CMK (cell line): ENCODE results near the gene MAEA.

Source experiments
- DNase-seq: peaks from one replicate; pipeline ENCODE4 v3.0.0-alpha.2; 2010; ENCODE audit warnings: low read depth

Gene MAEA

DNA sequence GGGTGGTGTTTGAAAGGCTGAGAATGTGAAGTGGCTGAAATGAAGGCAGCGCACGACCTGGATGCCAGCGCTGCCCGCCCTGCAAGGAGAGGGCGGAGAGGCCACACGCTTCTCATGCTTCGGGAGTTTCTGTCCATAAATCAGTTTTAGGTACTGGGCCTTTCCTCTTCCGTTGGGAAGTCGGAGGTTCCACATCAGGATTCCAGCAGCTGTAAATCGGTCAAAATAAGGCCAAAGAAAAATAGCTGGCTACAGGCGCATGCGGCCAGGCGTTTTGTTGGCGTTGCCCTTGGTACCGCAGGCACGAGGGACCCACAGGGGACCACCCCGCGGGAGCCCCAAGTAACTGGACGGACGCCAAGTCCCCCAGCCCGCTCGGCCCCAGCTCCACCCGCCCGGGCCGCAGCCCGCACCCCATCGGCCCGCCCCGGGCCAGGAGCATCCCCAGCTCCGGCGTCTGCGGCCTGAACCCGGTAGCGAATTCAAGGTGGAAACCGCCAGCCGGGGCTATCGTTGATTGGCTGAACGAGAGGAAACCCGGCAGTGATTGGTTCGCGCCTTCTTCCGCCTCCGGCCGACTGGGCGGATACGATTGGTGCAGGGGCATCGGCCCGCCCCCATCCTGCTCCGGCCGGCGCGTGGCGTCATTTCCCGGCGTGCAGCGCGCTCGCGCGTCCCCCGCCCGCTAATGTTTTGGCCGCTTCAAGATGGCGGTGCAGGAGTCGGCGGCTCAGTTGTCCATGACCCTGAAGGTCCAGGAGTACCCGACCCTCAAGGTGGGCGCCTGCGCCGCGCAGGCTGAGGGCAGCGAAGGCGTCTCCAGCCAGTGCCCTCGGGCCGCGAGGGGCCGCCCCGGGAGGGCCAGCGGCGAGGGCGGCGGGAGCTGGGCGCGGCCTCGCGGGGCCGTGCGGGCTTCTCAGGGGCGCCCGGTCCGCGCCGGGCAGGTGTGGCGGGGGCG is at the start of gene MAEA:
MAEA (plus strand) TSS at position 685 of the 958 bp plus-strand sequence; CDS start at position 708, 23 bp downstream.
- DNase-seq: peak; percentile 90

DNA sequence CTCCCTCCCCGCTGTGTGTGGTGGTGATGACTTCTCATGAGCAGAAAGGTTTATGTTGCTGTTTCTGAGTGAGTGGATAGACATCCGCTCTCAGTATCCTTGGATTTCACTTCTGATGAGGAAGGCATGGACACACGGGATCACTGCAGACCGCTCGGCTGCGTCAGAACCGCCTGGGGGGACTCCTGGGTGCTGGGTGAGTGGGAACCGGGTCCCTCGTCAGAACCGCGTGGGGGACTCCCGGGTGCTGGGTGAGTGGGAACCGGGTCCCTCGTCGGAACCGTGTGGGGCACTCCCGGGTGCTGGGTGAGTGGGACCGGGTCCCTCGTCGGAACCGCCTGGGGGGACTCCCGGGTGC is 49.8 kb upstream of the MAEA start:
- DNase-seq: no peak

DNA sequence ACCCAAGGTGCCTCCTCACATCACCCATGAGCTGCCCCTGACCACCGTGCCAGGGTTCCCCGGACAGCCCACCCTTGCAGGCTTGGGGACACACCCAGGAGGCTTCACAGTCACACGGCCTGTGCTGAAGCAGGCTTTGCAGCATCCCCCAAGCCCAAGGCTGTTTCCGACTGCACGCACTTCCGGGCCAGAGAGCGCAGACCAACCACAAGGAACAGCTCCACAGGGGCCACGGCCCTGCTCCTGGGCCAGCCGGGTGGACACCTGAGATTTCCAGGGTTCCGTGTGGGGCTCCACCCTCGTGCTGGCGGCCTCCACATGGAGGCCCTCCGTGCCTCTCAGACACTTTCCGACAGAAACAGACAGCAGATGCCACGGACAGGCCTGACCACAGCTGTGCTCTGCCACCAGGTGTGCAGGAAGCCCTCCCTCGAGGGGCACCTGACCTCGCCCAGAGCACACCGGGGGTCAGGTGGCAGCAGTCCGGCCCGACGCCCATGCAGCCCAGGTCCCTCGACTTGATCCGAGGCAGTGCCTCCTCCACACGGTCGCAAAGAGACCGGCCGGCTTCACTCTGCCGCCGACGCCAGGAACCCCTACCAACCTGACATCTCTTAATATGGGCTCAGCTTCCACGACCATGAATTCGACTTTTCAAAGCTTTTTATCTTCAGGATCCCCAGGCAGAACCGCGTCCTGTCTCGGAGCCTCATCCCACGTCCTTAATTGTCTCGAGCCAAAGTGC is 48.8 kb upstream of the MAEA start:
- no peak for DNase-seq

DNA sequence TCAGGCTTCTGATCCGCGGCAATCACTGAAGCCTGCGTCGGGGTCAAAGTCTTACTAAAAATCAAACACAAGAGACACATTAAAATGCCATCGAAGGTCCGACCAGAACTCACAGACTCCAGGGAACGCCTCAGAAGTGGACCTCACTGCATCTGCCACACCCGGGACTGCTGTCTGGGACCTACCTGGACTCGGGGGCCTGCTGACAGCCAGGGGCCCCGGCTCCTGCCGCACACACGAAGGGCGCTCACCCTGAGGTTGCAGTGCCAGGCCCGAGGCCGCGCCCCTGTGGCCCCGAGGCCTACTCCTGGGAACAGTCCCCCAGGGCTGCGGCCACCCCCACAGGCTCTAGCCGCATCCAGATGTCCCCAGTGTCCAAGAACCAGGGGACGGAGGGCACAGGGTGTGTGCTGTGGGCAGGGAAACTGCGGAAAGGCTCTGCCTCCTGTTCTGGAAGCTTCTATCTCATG is 48.2 kb upstream of the MAEA start:
- no peak for DNase-seq

DNA sequence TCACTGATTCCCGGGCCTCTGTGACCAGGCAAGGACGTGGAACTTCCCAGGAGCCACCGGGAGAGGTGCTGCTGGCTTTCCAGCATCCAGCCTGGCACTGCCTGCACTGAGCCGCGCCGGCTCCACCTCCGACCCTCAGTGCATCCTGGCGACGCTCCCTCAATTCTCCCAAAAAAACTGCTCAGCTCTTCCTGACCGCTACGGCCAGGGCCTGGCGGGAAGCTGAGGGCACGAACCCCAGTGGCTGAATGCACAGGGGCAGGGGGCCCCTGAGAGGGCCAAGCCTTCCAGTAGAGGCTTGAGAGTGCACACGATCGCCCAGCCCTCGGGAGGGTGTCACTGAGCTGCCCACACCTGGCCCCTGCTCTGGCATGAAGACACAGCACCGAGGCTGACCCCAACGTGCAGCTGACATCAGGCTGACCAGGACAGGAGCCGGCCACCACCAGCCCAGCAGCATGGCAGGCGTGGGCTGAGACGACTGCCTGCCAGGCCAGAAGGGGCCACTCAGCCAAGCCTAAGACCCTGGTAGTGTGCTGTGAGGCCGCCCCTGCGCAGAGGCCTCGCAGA is 47.7 kb upstream of the MAEA start:
- DNase-seq: no peak

DNA sequence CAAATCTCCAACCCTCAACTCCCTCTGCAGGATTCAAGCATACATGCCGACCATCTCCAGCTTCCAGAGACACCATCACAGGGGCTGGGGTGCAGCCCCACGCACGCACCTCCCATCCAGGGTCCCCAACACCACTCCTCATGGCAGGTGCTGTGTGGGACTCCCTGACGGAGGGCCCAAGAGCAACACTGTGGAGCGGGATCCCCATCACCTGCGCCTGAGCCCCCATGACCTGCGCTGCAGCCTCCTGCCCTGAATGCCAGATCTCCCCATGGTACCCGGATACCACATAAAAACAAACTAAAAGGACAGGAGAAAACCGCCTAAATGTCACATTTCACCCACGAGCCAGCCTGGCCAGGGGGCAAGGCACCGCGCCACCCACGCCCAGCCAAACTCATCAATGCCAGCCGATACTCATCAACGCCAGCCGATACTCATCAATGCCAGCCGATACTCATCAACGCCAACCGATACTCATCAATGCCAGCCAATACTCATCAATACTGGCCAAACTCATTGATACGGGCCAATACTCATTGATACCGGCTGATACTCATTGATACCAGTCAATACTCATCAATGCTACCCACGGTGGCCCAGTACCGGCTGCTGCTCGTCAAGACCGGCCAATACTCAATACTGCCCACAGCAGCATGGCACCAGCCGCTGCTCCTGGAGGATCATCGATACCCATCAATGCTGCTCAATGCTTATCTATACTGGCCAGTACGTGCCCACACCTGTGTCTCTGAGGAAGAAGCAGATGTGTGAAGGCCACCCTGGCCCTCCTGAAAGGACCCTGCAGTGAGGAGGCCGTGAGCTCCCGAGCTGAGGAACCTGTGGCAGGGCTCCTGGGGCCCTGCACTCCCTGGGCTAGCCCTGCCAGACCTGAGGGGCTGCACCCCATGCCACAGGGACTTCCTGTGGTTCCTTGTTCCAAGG is 46.9 kb upstream of the MAEA start:
- DNase-seq: no peak

DNA sequence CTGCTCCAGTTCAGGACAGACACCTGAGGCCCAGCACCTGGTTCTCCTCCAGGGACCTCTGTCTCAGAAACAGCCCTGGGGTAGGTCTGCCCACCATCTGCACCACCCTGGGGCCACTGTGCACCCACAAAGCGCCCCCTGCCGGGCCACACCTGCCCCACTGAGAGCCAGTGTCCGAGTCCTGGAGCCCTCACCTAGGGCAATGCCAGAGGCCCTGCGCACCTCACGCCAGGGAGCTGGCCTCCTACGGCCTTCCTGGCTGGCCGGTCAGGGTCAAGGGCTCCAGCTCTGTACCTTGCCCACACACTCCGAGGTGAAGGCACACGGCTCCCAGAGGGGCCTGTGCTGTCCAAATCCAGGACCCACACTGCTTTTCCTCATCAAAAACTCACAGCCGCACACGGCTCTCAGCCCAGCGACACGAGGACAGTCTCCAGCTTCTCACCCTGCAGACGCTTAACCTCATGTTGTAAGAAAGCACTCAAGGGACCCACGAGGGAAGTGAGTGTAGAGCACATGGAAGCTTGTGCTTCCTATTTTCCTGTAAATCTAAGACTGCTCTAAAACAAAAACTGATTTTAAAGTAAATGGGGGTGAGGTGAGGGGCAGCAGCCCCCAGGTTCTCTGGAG is 46.1 kb upstream of the MAEA start:
- no peak for DNase-seq

DNA sequence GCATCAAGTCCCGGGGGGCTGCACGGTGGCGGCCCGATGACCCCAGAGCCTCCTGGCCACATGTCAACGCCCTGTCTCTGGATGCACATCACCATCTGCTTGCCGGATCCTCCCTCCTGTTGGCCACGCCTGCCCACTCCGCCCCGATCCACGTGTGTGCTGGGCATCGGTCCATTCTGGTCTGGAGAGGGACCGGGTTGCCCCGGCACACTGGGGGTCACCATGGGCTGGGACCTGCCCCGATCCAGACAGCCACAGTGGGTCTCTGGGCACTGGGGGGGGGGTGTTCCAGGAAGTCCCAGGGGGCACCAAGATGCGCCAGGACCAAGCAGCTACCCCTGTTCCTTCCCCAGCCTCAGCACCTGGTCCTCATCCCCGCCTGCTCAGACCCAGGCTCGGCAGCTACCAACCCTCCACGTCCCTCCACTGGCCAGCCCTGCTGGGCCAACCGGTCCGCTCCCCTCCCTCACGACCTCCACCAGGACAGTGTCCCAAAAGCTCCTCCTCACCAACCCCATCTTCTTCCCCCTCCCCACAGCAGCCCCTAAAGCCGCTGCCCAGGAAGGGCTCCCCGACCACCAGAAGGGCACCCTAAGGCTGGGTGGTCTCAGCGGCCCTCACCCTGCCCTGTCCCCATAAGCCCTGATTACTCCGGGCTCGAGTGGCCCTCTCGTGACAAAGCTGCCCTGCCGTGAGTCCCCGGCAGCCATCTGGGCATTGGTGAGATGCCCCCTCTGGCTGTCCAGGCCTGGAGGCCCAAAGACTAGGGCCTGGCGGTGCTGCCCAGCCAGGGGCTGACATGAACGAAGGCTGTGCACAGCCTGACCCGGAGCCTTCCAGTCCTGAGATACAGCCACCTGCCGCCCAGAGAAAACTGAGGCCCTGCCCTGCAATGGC is 45.4 kb upstream of the MAEA start:
- no peak for DNase-seq

DNA sequence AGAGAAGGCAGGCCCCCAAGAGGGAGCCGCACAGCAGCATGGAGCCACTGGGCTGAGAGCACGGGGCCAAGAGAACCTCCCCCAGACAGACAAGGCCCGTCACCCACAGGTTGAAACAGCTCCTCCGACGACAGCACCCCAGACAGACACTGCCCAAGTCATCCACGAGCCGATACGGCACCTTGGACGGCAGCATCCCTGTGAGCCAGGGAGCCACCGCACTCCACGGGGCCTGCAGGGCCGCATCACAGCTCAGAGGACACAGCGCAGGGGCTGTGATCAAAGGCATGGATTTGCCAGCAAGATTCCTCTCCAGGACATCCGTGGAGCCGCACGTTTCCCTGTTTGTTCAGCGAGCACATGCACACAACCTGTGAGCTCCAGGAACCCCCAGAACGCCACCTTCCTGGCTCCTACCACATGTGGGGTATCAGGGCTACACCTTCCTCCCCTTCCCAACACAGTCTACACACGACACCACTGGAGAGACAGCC is 44.7 kb upstream of the MAEA start:
- DNase-seq: no peak

DNA sequence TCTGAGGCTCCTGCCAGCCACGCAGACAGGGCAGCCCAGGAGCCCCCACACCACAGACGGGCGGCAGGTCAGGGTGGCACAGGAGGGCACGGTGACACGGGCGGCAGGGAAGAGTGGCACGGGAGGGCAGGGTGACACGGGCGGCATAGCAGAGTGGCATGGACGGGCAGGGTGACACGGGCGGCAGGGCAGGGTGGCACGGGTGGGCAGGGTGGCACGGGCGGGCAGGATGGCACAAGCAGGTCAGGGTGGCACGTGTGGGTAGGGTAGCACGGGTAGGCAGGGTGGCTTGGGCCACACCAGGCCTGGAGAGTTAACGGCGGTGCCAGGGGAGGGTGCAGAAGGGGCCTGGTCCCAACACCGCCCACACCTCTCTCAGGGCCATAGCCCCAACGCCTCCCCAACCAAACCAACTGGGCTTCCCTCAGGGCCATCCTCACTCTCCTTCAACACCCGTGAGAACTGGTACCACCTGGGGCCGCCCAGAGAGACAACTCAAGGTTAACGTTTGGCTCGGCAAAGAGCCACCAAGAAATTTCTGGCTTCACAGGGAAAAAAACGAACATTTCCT is 44.1 kb upstream of the MAEA start:
- no peak for DNase-seq

DNA sequence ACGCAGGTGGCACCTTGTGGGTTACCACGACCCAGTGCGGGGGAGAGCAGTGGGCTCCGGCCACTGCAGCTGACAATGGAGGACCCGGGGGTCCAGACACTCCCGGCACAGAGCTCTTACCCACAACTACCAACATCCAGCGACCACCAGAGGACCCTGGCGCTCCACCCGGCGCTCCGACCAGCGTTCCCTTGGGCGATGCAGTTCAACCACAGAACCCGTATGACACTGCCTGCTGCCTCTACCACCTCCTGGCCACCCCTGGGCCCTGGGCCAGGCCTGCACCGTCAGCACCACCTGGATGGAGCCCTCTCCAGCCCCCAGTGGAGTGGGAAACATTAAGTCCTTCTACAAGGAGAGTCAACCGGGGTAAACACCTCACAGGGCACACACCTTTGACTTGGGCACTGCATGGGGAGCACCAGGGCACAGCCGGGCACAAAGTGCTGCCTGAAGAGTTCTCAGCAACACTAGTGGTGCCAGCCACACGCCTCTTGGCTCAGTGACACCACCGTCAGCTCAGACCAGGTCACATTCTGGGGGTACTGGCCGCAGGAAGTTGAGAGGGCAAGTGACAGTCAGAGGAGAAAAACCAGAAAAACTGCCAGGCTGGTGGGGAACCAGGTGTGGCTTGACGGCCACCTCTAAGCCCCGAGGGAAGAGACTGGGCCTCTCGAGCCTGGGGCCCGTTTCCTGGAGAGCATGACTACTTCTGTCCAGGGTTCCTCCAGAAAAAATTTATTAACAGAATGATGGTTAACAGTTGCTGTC is 43.4 kb upstream of the MAEA start:
- no peak for DNase-seq

DNA sequence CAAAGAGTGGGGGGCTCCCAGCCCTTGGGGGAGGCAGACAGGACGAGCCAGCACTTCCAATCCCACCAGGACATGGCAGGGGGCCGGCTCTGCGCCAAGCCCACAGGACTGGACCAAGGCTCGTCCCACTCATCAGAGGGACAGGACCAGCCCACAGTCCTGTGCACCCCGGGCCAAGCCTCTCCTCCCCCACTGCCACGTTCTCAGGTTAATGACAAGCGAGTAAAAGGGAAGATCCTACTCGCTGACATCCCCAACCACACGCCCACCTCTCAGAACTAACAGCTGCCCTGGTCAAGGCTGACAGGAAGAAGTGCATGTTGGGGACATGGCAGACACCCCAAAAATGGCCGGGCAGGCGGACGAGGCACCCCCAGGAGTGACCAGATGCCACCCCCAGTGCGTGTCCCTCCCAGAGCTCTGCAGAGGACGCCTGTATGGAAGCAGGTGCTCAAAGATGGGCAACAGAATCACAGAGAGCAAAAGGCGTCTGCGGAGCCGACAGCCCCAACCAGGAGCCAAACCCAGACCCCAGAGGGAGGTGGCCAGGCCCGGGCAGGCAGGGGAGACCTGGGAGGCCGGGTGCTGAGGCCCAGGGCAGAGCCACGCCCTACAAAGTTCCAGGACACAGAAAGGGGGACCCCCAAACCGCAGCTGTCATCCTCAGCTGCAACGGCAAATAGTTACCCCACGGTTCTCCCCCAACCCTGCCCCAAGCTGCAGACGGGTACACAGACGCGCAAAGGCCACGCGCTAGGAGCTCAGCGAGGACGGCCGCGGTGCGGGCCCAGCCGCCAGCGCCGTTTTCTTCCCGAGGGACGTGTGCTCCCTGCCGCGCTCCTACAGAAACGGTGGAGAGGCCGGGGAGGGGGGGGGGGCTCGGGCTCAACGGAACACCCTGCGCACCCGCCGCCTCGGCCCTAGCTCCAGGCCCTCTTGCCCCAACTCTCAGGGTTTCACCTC is 42.5 kb upstream of the MAEA start:
- DNase-seq: no peak

DNA sequence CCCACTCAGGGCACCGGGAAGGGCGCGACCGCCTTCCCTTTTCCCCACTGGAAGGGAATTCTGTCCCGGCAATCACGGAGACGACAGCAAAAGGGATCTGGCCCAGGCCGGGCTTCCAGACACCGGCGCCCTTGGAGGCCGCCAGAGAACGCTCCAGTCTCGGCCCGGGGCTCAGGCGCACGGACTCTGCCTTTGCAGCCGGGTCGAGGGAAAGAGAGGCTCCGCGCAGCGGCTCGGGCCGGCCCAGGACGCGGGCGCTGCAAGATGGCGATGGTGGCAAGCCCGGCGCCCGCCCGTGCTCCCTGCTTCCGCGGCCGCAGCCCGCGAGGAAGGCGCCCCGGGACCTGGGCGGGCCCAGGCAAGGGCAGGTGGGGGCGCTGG is 41.8 kb upstream of the MAEA start:
- no peak for DNase-seq

DNA sequence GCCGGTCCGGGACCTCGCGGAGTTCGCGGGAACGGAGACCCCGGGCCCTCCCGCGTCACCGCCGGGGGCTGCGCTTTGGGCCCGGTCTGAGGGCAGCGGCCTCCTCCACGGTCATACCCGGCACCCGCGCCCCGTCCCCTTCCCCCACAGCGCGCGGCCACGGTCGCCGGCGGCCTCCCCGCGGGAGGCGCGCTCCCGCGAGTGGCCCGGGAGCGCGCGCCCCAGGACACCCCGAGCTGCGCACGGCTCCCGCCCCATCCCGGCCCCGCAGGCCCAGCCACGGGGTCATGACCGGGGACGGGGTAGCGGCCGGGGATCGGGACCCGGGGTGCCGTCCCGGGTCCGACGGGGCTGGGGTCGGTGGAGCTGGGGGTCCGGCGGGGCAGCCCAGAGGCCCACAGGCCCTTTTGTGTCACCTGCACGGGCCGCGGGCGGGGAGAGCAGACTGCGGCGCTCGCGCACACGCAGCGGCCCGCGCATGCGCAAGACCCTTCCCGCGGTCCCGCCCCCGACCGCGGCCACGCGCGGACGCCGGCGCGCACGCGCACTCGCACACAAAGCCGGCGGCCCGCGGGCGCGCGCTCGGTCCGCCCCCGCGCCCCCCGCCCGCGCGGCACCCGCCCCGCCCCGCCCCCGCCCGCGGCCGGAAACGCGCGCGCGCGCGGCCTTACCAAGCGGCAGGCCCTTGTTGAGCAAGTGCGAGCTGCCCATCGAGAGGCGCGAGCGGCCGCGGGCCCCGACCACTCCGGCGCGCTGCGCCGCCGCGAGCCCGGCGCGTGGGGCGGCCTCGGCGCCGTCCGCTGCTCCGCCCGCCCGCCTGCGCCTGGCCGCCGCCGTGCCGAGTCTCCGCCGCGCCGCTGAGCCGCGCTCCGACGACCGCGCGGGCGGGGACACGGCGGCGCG is 41.2 kb upstream of the MAEA start, which contains the start of gene CTBP1:
CTBP1 (minus strand) TSS at position 886 of the 903 bp plus-strand sequence. CDS start 7,799 bp downstream, outside the sequence.
- DNase-seq: peak; percentile 54

DNA sequence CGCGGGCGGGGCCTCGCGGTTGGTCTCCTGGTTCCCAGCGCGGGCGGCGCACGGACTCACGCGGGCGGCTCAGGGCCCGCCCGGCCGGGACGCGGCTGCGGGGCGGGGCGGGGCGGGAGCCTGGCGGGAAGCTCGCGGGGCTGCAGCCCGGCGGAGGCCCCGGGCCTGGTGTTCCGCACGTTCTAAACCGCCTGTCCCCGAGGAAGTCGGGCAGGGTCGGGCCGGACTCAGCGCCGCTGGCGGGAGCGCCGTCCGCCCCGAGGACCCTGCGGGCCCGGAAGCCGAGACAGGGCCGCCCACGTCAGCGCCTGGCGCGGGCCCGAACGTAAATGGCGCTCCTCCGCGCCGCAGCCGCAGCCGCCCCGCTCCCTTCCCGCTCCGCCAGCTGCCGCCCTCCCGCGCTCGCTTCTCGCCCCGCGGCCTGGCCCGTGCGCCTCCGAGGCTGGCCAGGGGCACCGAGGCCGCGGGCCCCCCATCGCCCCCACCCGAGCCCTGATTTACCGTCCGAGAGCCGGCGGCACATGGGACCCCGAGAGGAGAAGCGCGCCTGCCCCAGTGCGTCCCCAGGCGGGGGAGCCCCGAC is 40.5 kb upstream of the MAEA start:
- peak; percentile 52 for DNase-seq
